Renal cortical epithelial cell (primary cell): ENCODE data around the gene SYNPO2. TPM values are rescaled to one million over a fixed set of nuclear protein-coding genes. Genes with fewer than 3 reads are reported as not detected.
"Not testable (repeated sequence)": the region's sequence is repeated elsewhere in the genome, so short reads cannot be mapped to it uniquely, and the experiment has no call there.

Source experiments
- DNase-seq: peaks from one replicate; pipeline ENCODE4 v3.0.0-alpha.2; 2011; ENCODE audit warnings: low read depth
- total RNA-seq: library from RNA; depleted of rRNA; stranded (reverse); fragments of >200 nt; gene quantifications from 2 replicates; pipeline ENCODE4 v1.2.3, GENCODE V29; 2014

Gene SYNPO2
- total RNA-seq, 1 donor from 2014 or later, result 1.2 TPM

- no peak for DNase-seq
These were observed 141.9 kb downstream of the SYNPO2 start for GRCh38 chr4:119030536-119030890.

GRCh38 chr4:119031218-119031617 is 142.6 kb downstream of the SYNPO2 start:
- no peak for DNase-seq

- no peak for DNase-seq
These were observed 144.4 kb downstream of the SYNPO2 start for GRCh38 chr4:119032921-119033685.

- DNase-seq, result no peak
These were observed 145.8 kb downstream of the SYNPO2 start for GRCh38 chr4:119034276-119035008.

- peak; percentile 53 for DNase-seq
These were observed 147.5 kb downstream of the SYNPO2 start for GRCh38 chr4:119035951-119036737.

- no peak for DNase-seq
These were observed 149.1 kb downstream of the SYNPO2 start for GRCh38 chr4:119037709-119038108.

GRCh38 chr4:119038116-119038841 is 149.6 kb downstream of the SYNPO2 start:
- DNase-seq, result peak; percentile 61

GRCh38 chr4:119039160-119039559 is 150.5 kb downstream of the SYNPO2 start:
- DNase-seq, result no peak

- DNase-seq, result no peak
These were observed 151.1 kb downstream of the SYNPO2 start for GRCh38 chr4:119039779-119040178.

- no peak for DNase-seq
These were observed 151.6 kb downstream of the SYNPO2 start for GRCh38 chr4:119040261-119040660.

- DNase-seq, result peak; percentile 84
These were observed 152.1 kb downstream of the SYNPO2 start for GRCh38 chr4:119040694-119041185.

GRCh38 chr4:119041396-119041795 is 152.7 kb downstream of the SYNPO2 start:
- DNase-seq, result peak; percentile 25

GRCh38 chr4:119041951-119042560 is 153.4 kb downstream of the SYNPO2 start:
- DNase-seq, result peak; percentile 79

GRCh38 chr4:119046263-119046662 is 157.6 kb downstream of the SYNPO2 start:
- no peak for DNase-seq

- DNase-seq, result not testable (repeated sequence)
These were observed 158.4 kb downstream of the SYNPO2 start for GRCh38 chr4:119047059-119047458.

GRCh38 chr4:119048446-119048845 is 159.8 kb downstream of the SYNPO2 start:
- peak; percentile 43 for DNase-seq

- no peak for DNase-seq
These were observed 160.7 kb downstream of the SYNPO2 start for GRCh38 chr4:119049342-119049741.

- no peak for DNase-seq
These were observed 162.0 kb downstream of the SYNPO2 start for GRCh38 chr4:119050527-119051090.

- no peak for DNase-seq
These were observed 164.6 kb downstream of the SYNPO2 start for GRCh38 chr4:119053245-119053644.

GRCh38 chr4:119053997-119054396 is 165.3 kb downstream of the SYNPO2 start:
- no peak for DNase-seq

- no peak for DNase-seq
These were observed 168.8 kb downstream of the SYNPO2 start for GRCh38 chr4:119057417-119057816.
